ENCODE measurements around the gene ROR2.

DNA sequence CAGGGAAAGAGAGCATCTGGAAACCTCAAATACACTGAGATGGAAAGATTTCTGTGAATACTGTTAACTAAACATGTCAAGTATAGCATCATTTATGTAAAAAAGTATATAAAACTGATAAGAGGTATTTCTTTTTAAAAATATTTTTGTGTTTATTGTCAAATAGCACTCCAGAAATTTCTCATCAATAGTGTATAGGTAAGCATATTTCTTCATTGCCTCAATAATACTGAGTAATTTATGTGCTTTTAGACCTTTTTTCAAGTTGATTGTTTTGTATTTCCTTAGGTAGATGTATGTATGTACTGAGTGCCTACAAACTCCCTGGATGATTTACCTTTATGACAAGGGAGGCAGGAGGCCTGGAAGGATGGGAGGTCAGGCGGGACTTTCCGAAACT is 196.3 kb downstream of the ROR2 start:
- TF ChIP-seq POLR2AphosphoS5 (IDR thresholded peaks at IDR 0.05; ENCODE audit: borderline replicate concordance, low read depth, low read length) (no peak), EZH2 (IDR thresholded peaks at IDR 0.05) (no peak)

All from SK-N-MC (cell line).